ENCODE data around the gene GIGYF2.
A peak's percentile ranks its signal among the peaks of the same experiment; 100 is the strongest.
"Not testable (repeated sequence)": the region's sequence is repeated elsewhere in the genome, so short reads cannot be mapped to it uniquely, and the experiment has no call there.

Gene GIGYF2, protein sequence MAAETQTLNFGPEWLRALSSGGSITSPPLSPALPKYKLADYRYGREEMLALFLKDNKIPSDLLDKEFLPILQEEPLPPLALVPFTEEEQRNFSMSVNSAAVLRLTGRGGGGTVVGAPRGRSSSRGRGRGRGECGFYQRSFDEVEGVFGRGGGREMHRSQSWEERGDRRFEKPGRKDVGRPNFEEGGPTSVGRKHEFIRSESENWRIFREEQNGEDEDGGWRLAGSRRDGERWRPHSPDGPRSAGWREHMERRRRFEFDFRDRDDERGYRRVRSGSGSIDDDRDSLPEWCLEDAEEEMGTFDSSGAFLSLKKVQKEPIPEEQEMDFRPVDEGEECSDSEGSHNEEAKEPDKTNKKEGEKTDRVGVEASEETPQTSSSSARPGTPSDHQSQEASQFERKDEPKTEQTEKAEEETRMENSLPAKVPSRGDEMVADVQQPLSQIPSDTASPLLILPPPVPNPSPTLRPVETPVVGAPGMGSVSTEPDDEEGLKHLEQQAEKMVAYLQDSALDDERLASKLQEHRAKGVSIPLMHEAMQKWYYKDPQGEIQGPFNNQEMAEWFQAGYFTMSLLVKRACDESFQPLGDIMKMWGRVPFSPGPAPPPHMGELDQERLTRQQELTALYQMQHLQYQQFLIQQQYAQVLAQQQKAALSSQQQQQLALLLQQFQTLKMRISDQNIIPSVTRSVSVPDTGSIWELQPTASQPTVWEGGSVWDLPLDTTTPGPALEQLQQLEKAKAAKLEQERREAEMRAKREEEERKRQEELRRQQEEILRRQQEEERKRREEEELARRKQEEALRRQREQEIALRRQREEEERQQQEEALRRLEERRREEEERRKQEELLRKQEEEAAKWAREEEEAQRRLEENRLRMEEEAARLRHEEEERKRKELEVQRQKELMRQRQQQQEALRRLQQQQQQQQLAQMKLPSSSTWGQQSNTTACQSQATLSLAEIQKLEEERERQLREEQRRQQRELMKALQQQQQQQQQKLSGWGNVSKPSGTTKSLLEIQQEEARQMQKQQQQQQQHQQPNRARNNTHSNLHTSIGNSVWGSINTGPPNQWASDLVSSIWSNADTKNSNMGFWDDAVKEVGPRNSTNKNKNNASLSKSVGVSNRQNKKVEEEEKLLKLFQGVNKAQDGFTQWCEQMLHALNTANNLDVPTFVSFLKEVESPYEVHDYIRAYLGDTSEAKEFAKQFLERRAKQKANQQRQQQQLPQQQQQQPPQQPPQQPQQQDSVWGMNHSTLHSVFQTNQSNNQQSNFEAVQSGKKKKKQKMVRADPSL (N-terminal part only)

DNA sequence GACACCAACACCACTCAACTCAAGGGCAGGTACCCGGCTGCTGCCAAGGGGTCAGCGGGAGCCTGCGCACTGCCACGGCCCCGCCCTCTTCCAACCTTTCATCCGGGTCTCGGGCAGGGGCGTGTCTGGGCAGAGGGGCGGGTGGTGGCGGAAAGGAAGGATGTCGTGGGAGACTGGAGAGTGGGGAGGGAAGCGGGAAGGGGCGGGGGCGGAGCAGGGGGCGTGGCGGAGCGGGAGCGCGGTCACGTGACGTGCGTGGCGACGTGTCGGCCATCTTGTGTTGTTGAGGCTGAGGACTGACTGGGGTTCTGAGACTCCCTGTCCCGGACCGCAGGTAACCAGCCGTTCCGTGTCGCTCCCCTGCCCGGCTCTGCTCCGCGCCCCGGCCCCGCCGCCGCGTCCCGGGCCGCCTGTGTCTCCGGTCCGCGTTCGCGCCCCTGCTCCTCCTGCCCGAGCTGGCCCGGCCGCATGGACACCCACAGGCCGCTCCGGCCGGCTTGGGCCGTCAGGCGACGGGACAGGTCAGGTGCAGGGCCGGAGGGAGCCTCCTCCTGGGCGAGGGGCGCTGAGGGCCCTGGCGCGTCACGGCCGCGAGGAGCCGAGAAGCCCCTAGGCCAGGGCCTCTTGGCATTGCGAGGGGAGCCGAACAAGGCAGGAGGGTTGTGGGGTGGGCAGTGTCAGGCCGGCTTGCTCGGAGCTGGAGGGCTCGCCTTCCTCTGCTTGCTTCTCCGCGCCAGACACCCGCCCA, at the start of gene GIGYF2:
TSS of gene GIGYF2 (plus strand) at position 273 of the 748 bp plus-strand sequence. CDS start 37,867 bp downstream, outside the sequence.
- DNase-seq, result peak; percentile 95

DNA sequence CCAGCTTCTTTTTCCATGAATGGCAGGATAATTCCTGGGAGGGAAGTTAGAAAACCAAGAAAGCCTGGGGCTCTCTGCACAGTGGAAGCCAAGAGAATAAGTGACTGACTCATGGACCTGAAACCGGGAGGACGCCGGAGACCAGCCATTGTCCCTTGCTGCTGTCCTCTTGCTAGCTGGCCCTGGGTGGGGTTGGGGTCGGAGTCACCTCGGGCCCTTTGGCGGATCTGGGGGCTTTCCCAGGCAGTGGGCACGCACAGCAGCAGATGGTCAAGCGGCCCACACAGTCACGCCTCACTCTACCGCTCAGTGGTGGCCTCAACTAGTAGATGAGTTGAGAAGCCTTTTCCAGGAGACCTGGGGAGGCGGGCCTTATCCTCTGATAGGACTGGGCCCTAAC, 48.1 kb upstream of the GIGYF2 start:
- no peak for DNase-seq

DNA sequence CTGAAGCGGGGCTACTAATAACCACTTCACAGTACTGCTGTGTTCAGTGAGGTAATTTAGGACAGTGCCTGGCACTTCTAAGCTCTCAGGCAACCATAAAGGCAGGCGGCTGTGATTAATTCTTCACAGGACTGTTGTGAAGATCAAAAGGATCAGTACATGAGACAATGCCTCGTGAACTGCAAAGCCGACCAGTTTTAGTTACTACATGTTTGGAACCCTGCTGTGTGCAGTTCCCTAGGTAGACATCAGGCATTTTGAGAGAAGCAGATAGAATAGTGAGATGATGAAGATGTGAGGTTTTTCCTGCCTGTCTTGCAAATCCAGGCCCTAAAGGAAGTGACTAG, 44.7 kb upstream of the GIGYF2 start:
- peak; percentile 9 for DNase-seq

DNA sequence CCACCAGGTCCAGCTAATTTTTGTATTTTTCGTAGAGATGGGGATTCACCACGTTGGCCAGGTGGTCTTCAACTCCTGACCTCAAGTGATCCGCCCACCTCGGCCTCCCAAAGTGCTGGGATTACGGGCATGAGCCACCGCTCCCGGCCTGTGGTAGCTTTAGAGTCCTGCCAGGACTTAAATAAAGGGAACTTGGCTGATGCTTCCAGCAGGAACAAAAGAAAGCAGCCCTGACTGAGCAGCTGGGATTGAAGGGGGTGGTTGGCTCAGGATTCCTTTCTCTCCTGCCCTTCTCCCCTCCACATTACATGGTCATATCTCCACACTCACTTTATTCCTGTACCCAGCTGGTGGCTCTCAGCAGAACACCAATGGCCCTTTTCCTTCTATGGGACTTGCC, 43.7 kb upstream of the GIGYF2 start:
- DNase-seq, result peak; percentile 10

DNA sequence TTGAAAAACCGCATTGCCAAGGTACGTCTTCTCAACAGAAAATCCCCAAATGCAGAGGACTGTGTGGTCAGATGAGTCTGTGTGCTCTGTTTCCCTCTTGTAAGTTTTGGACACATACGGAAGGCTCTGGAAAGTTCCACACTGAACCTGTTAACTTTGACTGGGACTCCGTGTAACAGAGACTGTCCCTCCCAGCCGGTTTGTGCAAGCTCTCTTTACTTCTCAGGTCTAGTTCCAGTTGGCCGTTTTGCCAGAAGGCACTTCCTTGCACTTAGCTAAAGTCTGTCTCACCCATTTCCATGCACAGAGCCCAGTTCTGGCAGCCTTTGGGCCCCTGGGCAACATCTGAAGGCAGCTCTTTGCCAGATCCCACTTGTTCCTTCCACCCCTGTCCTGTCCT, 41.7 kb upstream of the GIGYF2 start:
- DNase-seq, result no peak

DNA sequence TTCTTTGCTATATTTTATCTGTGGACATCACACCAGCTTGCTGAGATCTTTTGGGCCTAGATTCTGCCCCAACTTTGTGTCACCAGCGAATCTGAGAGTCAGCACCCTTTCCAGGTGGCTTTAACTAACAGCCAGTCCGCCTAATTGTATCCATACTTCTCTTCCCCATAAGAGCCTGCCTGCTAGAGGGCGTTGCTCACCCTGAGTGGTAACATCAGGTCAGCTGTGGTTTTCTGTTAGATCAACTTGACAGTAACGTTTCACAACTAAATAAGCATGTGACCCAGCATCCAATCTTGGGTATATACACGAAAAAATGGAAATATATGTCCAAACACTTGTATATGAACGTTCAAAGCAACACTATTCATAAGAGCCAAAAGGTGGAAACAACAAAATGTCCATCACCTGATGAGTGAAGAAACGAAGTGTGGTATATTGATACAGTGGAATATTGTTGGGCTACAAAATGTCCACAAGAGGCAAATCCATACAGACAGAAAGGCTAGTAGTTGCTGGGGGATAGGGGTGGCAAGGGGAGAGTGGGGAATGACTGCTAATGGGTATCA, 38.8 kb upstream of the GIGYF2 start:
- DNase-seq, result no peak

DNA sequence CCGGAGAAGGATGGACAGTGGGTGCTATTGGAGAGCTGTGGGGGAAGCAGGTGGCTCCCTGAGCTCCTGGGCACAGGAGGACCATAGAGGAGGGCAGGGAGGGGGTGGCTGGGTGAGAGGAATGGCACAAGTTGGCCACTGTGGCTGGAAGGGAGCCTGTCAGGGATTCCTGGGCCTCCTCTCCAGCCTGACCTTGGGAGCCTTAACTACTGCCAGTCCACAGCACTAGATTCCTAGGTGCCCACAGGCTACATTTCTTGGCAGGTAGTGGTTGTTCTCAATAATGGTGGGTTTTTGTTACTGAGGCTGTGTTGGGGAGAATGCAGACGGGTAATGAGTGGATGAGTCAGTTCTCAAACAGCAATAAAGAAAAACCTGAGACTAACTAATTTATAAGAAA, 37.8 kb upstream of the GIGYF2 start:
- DNase-seq, result no peak

DNA sequence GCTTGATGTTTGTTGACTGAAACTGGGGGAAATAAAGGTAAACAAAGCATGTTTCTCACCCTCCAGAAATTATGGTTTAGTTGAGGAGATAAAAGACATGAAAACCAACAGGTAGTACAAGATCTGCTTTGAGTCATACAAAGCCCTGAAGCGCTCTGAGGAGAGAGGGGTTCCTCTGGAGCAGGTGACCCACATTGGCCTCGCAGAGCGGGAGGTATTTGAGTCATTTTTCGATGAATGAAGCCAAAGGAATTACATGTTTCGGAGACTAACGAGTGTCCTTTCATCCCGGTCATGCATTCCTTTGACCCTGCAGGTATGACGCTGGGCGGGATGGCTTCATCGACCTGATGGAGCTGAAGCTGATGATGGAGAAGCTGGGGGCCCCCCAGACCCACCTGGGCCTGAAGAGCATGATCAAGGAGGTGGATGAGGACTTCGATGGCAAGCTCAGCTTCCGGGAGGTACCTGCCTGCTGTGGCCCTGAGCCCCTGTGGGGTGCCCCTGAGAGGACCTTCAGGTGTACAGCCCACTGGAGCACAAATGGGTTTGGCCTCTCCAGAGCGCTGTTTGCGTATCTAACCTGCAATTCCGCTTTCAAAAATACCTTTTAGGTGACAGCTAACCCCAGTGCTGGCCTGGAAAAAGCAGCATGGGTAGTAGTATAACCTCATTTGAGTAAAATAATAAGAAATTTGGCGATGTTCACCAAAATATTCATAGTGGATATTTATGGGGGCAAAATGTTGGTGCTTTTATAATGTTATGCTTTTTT, 34.5 kb upstream of the GIGYF2 start:
- no peak for DNase-seq

DNA sequence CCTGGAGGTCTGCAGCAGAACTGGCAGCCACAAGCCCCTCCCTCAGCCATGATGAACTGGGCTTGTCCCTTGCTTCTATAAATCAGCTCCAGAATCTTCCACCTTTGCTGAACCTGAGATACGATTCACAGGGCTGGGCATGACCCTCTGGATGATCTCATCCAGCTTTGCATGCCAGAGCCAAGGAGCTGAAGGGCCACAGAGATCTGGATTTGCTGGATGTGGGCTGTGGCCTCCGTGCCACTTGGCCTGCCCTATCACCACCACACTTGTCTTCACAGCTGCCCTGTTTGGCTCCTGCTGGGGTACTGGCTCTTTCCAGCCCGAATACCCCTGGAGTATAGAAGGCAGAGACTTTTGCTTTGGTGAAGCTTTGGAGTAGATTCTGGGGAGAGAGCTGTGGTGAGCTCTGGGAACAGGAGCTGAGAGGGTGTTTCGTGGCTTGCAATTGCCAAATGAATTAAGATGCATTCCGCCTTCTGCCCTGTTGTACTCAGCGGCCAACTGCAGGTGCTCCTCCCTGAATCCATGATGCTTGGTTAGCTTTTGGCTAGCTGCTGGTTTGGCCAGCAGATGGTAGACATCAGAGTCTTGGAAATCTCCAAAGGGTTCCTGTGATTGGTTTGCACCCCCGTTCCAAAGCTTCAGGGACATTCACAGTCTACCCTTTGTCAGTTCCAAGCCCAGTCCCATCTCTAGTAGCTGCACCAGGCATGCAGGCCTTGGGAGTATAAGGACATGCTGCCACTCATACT, 30.9 kb upstream of the GIGYF2 start:
- no peak for DNase-seq

DNA sequence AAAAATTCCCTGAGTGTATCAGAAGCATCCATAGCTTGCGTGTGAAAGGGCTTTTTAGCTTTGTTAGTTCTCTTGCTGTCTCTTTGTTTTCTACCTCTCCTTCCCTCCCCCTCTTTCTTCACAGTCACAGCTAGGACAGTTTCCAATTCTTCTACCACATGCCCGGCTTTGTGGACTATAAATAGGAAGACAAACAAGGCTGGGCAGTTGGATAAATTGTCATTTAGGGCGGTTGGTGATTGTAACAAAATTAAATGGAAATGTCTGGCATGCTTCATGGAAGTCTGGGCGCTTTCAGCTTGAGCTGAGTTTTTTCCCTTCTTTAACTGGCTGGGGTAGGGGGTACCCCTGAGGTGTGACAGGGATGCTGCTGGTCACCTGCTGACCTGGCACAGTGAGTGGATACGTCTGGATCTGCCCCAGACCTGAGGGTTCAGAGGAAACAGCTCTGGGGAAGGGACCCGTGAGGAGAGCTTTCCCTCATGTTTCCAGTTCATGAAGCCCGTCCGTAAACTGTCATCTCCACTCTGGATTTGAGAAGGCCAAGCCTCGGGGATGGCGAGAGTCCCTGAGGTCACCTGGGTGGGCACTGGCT, 29.0 kb upstream of the GIGYF2 start:
- peak; percentile 20 for DNase-seq

DNA sequence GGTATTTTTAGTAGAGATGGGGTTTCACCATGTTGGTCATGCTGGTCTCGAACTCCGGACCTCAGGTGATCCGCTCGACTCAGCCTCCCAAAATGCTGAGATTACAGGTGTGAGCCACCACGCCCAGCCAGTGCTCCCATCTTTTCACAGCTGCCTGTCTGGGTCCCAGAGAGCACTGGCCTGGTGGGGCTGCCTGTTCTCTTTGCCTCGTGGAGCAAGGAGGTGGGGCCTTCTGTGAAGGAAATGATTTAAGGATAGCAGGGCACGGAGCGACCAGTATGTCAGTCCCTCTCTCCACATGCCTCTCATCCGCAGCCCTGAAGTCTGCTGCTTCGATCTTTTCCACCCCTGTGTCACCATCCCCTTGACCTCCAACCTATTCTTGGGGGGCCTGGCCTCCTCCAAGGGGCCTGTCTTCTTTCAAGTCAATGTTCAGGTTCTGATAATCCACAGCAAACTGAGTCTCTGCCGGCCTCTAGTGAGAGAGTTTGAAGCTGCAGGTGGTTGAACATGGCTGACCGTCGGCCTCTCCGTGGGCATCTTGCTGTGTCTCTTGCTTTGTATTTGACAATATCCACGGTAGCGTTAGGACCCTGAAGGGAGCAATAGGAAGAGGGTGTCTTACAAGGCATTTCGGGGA, 28.2 kb upstream of the GIGYF2 start:
- peak; percentile 36 for DNase-seq

DNA sequence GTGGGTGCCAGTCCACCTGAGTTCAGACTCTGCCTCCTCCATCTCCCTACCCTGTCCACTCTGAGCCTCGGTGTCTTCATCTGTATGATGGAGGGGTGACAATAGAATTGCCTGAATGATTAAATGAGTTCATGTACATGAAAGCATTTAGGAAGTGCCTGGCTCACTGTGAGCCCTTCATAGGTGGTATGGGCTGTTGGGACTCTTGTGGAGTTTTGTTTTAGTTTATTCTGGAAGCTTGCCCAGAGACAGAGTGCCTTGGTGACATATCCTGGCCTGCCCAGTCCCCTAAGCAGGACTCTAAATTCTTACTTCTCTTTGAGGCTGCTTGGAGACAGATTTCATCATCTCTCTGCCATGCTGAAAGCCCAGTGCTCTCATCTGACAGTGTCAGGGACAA, 24.5 kb upstream of the GIGYF2 start:
- no peak for DNase-seq

DNA sequence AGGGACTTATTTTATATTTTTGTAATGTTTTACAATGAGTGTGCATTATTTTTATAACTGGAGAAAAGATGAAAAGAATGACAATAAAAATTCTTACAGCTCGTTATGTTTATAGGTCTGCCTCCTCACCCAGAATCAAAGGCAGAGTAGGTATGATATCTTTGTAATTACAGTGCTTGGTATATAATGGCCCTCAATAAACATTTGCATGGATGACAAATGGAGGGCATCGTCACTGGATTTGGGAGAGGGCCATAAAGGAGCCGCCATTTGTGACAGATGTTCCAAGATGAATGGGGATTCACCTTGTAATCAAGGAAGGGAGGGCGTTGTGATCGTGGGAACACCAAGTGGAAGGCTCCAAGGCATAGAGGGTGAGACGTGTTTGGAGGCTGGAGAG, 22.6 kb upstream of the GIGYF2 start:
- DNase-seq, result no peak

DNA sequence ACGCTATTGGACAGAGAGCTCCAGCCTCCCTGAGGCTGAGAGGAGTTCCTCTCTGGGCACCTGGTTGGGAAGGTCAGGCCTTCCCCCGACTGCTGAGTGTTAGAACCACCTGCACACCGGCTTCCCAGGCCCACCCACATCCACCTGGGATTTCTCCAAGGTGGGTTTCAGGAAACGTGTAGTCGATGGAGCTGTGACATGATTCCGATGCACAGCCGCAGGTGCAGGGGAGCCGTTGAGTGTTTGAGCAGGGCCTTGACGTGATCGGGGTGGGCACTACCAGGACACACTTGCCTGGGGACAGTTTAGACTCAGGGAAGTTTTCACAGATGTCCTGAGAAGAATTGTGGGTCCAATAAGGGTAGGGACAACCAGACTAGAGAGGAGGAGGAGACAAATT, 21.8 kb upstream of the GIGYF2 start:
- no peak for DNase-seq

DNA sequence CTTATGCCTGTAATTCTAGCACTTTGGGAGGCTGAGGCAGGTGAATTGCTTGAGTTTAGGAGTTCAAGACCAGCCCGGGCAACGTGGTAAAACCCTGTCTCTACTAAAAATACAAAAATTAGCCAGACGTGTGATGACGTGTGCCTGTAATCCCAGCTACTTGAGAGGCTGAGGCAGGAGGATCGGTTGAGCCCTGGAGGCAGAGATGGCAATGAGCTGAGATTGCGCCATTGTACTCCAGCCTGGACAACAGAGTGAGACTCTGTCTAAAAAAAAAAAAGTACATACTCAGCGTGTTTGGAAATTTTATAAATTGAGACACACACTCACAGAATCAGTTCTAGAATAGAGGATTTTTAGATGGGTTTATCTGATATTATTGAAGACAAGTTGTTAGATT, 17.1 kb upstream of the GIGYF2 start:
- no peak for DNase-seq

DNA sequence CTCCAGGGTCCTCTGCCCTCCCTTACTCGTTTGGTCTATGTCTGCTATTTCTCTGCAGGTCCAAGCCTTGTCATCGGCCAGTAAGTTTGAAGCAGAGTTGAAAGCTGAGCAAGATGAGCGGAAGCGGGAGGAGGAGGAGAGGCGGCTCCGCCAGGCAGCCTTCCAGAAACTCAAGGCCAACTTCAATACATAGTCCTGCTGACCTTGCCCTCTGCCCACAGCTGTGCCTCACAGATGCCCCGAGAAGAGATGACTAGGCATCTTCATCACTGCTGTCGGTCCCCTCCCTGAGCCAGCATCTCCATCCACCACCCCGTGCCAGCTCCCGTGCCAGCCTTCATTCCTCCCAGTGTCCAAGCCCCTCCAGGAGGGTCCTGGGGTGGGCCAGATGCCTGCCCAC, 15.6 kb upstream of the GIGYF2 start:
- no peak for DNase-seq

DNA sequence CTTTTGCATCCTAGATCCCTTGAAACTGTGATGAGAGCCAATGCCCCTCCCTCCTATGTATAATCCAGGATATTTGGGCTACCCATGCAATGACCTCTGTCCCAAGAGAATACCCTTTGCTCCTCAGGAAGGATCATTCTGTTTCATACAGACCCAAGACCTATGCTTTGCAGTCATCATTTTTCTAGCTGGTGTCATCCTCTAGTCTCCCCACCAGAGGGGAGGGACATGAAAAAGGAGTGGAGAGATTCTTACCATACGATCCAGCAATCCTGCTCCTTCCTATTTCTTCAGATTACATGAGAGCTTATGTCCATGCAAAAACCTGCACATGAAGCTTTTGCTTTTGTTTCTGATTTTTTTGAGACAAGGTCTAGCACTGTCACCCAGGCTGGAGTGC, 13.8 kb upstream of the GIGYF2 start:
- no peak for DNase-seq

DNA sequence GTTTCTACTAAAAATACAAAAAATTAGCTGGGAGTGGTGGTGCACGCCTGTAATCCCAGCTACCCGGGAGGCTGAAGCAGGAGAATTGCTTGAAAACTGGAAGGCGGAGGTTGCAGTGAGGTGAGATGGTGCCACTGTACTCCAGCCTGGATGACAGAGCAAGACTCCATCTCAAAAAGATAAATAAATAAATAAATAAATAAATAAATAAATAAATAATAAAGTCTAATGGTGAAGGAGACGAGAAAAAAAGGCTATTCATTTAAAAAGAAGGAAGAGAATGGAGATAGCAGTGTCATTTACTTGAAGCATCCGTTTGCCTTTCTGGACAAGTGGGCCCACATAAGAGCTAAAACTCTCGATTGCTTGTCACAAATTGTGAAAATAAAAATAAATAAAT, 11.7 kb upstream of the GIGYF2 start:
- not testable (repeated sequence) for DNase-seq

DNA sequence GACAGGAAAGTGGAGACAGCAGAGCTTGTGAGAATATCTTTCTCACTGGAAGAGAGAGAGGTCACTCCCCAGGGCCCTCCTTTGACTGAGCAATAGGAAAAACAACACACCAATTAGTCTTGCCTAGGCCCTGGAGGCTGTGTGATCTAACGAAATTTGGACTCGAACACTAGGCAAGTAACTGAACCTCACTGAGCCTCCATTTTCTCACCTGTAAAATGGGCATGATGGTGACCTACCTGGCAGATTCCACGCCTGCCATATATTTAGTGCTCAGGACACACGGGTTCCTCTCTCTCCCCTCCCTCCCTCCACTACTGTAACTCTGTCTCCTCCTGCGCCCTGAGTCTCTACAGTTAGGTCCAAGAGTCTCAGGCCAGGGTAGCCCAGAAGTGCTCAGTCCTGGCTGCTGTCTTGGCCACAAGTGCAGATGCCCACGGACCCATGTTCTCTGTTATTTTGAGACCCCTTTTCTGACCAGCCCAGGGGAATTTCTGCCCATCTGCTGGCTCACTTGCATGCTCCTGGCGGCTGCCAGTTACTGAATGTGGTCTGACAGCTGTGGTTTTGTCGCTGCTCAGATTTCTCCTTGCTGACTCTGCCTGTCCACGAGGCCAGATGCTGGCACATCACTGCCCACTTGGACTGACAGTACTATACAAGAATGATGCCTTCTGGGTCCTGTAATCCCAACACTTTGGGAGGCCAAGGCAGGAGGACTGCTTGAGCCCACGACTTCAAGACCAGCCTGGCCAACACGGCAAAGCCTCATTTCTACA, 9.6 kb upstream of the GIGYF2 start:
- no peak for DNase-seq

Measured in NCI-H1092 treated with DMSO at 0.1 percent for 48 hours (cell line).